Left renal pelvis (tissue), 4 donors: ENCODE data around the gene RNU1-3. TPM values are rescaled to one million over a fixed set of nuclear protein-coding genes. Genes with fewer than 3 reads are reported as not detected.
"Not testable (repeated sequence)": the region's sequence is repeated elsewhere in the genome, so short reads cannot be mapped to it uniquely, and the experiment has no call there.

Experiments used
- DNase-seq, 4 donors: peaks; one replicate each; pipeline ENCODE4 v3.0.0-alpha.2; 2013; ENCODE audit warnings: low read depth in 4 of 4, low spot score in 3 of 4
- polyA plus RNA-seq, 4 donors: library from polyadenylated mRNA; unstranded; fragments of 120-200 nt; gene quantifications; one replicate each; pipeline ENCODE4 v1.2.1, GENCODE V29; 2013; ENCODE audit not compliant: insufficient read length in 4 of 4

RNU1-3 gene
- polyA plus RNA-seq, 4 donors = not detected

DNA sequence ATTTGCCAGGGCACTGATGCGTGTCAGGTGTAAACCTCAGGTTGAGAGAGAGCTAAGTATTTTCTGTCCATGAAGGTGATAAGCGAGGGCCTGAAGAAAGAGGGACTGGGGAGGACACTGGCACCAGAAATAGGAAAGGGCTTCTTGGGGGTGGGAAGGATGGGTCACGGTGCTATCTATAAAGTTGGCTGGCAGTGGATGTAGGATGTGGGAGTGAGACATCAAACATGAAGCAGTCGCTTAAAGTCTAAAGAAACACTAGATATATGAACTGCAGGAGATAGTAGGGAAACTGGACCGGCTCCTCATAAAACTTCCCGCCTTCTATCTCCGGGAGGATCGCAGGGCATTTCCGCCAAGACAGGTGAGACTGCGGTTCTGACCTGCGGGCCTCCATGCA, 912 bp downstream of the RNU1-3 start:
- DNase-seq = not testable (repeated sequence)

- not testable (repeated sequence) for DNase-seq
Measured at GRCh38 chr1:16658234-16658633, 8.5 kb downstream of the RNU1-3 start.

- not testable (repeated sequence) for DNase-seq
Measured at GRCh38 chr1:16656981-16657683, 9.6 kb downstream of the RNU1-3 start.

GRCh38 chr1:16656574-16656973, 10.2 kb downstream of the RNU1-3 start:
- DNase-seq = not testable (repeated sequence)

DNA sequence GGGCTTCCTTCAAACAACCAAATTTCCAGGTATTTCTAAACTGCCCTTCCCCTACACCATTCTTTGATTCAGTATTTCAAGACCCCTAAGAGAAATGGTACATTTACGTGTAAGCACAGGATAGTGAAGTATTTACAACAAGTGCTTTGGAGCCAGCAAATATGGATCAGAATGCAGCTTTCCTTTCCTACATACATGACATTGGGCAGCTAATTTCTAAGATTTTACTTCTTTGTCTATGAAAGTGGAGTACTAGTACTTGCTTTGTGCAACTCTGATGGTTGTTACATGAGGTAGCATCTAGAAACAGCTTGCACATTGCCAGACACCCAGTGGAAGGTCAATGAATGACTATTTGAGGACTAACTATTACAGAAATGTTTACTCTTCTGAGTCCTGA, 15.2 kb downstream of the RNU1-3 start:
- not testable (repeated sequence) for DNase-seq

DNA sequence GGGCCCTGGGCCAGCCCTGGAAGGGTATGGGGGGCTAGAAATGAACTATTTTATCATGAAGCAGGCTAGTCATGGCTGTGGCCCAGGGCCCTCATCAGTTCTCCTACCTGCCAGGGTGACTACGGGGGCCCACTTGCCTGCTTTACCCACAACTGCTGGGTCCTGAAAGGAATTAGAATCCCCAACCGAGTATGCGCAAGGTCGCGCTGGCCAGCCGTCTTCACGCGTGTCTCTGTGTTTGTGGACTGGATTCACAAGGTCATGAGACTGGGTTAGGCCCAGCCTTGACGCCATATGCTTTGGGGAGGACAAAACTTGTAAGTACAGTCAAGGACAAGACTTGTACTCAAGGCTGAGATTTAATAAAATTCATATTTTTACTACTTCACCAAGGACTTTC, 16.8 kb downstream of the RNU1-3 start:
- DNase-seq = not testable (repeated sequence)

- DNase-seq = not testable (repeated sequence)
Measured at GRCh38 chr1:16649390-16649789, 17.4 kb downstream of the RNU1-3 start.

DNA sequence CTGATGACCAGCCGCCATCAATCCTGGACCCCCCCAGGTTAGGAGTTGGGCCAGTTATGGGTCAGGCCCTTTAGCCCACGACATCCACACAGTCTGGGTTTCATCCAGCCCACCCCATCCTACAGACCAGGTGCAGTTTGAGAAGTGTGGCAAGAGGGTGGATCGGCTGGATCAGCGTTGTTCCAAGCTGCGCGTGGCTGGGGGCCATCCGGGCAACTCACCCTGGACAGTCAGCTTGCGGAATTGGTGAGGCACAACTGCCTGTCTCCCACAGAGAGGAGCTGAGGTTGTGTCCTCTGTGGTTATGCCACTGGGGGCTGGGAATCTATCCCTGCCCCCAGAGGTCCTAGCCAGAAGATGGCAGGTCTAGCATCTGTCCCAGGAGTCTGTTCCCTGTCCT, 18.0 kb downstream of the RNU1-3 start:
- DNase-seq = not testable (repeated sequence)

GRCh38 chr1:16648250-16648649, 18.5 kb downstream of the RNU1-3 start:
- not testable (repeated sequence) for DNase-seq

GRCh38 chr1:16647179-16648176, 19.3 kb downstream of the RNU1-3 start:
- not testable (repeated sequence) for DNase-seq

DNA sequence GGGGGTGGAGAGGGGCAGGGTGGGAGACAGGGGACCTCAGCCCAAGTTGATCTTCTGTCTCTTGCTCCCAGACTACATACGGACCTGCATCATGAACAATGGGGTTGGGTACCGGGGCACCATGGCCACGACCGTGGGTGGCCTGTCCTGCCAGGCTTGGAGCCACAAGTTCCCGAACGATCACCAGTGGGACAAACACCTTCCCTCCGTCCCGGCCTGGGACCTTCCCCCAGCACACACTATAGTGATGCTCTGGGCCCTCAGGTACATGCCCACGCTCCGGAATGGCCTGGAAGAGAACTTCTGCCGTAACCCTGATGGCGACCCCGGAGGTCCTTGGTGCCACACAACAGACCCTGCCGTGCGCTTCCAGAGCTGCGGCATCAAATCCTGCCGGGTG, 20.0 kb downstream of the RNU1-3 start:
- not testable (repeated sequence) for DNase-seq

DNA sequence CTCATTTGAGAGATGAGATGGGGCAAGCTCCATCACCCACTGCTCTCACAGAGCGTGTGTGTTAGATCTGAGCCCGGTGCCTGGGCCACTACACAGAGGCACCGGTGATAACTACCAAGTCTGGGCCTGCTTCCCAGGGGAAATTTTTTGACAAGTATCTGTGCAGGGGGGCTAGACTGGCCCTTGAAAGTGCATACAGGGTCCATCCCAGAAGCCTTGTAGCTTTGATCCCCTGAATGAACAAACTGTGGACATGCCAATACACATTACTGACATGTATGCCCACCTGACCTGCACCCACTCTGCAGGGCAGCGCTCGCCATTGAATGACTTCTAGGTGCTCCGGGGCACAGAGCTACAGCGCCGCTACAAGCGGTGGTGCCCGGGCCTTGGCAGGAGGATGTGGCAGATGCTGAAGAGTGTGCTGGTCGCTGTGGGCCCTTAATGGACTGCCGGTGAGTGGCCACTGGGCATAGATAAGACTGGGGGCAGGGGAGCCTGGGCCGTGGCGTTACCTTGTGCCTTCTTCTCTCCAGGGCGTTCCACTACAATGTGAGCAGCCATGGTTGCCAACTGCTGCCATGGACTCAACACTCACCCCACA, 20.6 kb downstream of the RNU1-3 start:
- DNase-seq = not testable (repeated sequence)

- DNase-seq = not testable (repeated sequence)
Measured at GRCh38 chr1:16645271-16646060, 21.3 kb downstream of the RNU1-3 start.

DNA sequence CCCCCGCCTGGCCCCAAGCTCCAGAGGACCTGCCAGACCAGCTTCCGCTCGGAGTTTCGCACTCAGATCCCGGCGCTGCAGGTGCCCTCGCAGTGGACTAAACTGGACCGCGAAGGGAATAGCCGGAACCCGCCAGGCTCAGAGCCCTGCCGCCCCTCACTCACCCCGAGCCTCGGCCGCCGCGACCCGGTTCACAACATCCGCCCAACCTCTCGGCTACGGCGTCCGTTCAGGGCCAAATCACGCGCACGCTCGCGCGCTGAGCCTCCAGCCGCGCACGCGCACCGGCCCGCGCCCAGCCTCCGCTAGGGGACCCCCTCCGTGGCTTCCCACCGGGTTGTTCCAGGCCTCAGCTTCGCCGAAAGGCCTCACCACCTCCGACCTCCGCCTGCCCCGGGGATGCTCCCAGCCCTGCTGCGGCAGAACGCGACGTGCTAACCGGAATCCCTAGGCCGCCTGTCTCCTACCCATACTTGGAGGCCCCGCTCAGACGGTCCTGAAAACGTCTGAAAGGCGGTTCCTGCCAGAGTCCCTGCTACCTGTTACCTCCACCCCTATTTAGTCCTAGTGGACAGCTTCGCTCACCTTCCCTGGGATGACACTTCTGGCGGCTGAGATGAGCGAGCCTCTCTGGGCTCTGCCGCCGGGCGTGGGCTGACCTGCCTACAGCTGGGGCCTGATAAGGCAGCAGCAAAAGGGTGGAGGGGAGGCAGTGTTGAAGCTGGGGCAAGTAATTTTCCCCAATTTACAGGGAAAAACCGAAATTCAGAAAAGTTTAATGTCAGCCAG, 22.1 kb downstream of the RNU1-3 start:
- peak; percentile 96 to 100 (median 100) for DNase-seq

GRCh38 chr1:16644193-16644481, 22.6 kb downstream of the RNU1-3 start:
- DNase-seq = no peak

GRCh38 chr1:16643476-16644192, 23.1 kb downstream of the RNU1-3 start:
- DNase-seq = not testable (repeated sequence)

DNA sequence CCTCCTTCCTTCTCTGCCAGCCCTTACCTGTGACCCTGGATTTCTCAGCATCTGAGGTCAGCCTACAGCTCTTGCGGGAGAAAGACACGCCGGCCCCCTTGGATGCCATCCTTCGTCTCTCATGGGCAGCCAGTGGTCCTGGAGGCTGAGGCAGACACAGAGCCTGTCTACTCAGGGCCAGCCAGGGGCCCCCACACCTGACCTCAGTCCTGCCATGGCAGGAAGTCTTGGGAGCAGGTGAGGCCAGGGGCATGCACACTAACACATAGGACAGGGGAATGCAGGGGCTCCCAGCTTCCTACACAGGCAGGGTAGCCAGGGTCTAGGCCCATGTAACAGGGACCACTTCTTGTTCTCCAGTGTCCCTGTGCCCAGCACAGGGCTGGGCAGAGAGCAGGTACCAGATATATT, 23.7 kb downstream of the RNU1-3 start:
- not testable (repeated sequence) for DNase-seq

GRCh38 chr1:16642025-16642966, 24.5 kb downstream of the RNU1-3 start:
- DNase-seq = not testable (repeated sequence)
